ENCODE results near the gene PPIL3.
A peak's percentile ranks its signal among the peaks of the same experiment; 100 is the strongest.

PPIL3 gene

GRCh38 chr2:200860092-200860795, 28.6 kb downstream of the PPIL3 start:
- peak; percentile 46 for DNase-seq

GRCh38 chr2:200856806-200857205, 32.1 kb downstream of the PPIL3 start:
- DNase-seq, result no peak

GRCh38 chr2:200852605-200853004, 36.3 kb downstream of the PPIL3 start:
- DNase-seq, result no peak

DNA sequence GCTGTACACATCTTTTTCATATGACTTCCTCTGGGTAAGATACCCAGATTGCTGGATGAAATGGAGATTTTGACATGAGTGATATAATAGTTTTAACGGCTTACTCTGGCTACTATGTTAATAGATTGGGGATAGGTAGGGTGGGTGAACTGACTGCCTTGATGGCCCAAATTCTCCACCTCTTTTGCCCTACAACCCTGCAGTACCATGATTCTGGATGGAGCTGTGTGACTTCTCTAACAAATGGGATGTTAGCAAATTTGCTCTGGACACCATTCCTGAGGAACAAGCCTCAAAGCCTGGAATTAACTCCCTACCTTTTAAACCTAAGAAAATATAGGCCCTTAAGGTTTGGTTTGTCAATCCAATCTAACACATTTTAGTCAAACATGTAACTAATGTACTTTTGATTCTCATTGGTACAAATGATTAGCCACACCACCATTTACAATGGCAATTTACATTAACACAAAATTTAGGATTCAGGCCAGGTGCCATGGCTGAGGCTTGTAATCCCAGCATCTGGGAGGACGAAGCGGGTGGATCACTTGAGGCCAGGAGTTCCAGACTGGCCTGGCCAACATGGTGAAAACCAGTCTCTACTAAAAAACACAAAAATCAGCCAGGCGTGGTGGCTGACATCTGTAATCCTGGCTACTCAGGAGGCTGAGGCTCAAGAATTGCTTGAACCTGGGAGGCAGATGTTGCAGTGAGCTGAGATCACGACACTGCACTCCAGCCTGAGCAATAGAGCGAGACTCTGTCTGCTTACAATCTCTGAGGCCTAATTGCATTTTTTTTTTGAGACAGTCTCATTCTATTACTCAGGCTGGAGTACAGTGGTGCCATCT, 37.3 kb downstream of the PPIL3 start:
- DNase-seq, result no peak

DNA sequence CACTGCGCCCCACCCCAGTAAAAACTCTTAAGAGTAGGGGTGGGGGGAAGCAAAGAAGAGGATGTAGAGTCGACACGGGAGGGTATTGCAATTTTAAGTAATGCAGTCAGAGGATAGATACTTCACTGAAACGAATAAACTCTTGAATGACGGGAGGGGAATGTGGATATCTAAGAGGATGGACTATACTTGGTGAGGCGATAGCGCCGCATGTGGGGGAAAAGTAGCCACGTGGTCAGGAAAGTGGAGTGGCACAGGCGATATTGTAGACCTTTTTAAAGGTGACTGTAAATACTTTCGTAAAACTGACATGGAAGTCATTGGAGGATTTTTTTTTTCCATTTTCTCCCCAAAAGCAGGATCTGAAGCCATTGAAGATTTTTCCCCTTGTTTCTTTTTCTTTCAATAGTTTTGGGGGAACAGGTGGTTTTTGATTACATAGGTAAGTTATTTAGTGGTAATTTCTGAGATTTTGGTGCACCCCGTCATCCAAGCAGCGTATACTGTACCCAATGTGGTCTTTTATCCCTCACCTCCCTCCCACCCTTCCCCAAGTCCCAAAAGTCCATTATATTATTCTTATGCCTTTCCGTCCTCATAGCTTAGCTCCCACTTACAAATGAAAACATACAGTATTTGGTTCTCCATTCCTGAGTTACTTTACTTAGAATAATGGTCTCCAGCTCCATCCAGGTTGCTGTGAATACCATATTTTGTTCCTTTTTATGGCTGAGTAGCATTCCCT, 38.2 kb downstream of the PPIL3 start:
- no peak for DNase-seq

DNA sequence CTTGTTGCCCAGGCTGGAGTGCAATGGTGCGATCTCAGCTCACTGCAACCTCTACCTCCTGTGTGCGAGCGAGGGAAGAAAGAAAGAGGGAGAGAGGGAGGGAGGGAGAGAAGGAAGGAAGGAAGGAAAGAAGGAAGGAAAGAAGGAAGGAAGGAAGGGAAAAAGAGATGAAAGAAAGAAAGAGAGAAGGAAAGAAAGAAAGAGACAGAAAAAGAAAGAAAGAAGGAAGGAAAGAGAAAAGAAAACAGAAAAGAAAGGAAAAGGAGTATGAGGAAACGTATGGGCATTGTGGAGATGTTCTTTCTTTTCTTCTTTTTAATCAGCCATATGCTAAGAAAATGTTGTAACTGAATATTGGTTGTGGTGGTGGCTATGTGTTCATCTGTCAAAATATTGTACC, 40.9 kb downstream of the PPIL3 start:
- no peak for DNase-seq

GRCh38 chr2:200847269-200847668, 41.6 kb downstream of the PPIL3 start:
- no peak for DNase-seq

- DNase-seq, result no peak
Observed at GRCh38 chr2:200845669-200846325, 43.1 kb downstream of the PPIL3 start.

DNA sequence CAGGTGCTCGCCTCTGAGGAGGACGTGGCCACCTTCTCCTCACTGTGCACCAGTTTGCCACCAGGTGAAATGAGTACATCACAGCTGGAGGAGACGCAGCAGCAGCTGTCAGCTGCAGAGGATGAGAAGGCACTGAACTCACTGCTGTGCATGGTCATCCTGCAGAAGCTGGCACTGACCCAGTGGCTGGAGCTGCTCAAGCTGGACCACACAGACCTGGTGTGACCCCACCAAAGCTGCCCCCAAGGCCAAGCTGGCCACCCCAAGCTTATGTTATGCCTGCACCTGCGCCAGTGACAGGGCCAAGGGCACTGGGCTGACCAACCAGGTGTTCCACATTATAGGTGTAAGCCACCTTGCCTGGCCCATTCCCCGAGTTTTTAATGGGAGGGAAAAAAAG, 43.7 kb downstream of the PPIL3 start:
- no peak for DNase-seq

GRCh38 chr2:200843993-200844948, 44.6 kb downstream of the PPIL3 start:
- no peak for DNase-seq

DNA sequence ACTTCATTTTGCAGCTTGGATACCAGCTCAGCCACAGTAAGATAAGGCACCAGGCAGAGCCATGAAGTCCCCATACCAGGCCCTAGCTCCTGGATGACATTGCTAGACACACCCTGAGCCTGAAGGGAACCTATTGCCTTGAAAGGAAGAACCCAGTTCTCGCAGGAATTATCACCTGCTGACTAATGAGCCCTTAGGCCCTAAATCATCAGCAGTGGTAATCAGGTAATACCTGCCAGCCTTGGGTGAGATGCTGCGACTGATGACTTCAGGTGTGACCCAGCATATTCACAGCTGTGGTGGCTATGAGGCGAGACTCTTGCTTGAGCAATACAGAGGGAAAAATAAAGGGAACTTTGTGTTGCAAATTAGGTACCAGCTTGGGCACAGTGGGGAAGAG, 49.4 kb downstream of the PPIL3 start:
- no peak for DNase-seq

DNA sequence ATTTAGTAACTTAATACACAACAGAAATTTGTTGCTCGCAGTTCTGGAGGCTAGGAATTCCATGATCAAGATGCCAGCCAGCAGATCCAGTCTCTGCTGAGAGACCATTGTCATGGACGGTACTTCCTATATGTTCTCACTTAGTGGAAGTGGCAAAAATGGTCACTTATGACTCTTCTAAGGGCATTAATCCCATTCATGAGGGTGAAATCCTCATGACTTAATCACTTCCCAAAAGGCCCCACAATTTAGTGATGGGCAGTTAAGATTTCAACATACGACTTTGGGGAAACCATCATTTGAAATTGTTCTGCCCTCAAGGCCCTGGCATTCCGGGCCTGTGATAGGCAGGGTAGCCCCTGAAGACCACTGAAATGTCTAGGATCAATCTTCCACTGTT, 54.2 kb downstream of the PPIL3 start:
- DNase-seq, result no peak

DNA sequence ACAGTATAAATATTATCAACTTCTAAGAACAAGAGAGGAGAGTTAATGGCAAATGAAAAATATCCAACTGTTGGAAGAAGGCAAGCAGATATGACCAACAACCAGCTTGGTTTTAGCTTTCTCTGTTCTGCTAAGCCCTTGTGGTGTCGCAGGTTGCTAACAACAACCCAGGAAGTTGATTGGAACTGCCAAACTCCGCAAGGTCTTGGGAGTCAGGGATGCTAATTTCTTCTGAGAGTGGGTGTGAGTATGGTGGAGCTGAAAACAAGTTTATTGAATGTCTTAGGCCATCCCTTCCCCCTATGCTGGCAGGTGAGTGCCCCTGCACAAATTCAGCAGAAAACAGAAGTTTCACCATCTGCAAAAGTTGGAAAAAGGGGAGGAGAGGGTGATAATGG, 59.6 kb downstream of the PPIL3 start:
- DNase-seq, result no peak

- no peak for DNase-seq
Observed at GRCh38 chr2:200828572-200829257, 60.2 kb downstream of the PPIL3 start.

DNA sequence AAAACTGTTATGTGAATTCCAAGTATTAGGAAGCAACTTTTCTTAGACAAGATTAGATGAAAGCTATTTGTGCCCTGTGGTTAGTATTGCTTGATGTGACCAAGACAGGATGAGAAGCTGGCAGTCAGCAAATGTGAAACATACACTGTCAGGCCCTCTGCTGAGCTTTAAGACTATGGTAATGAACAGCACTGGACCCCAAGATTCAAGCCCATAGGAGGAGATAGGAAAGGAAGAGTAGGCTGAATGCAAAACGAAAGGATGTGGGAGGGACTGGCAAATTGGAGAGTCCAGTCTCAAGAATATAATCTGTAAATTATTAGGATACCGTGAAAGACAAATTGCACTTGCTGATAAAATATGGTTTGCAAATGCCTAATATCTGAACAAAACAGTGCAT, 60.8 kb downstream of the PPIL3 start:
- DNase-seq, result no peak

DNA sequence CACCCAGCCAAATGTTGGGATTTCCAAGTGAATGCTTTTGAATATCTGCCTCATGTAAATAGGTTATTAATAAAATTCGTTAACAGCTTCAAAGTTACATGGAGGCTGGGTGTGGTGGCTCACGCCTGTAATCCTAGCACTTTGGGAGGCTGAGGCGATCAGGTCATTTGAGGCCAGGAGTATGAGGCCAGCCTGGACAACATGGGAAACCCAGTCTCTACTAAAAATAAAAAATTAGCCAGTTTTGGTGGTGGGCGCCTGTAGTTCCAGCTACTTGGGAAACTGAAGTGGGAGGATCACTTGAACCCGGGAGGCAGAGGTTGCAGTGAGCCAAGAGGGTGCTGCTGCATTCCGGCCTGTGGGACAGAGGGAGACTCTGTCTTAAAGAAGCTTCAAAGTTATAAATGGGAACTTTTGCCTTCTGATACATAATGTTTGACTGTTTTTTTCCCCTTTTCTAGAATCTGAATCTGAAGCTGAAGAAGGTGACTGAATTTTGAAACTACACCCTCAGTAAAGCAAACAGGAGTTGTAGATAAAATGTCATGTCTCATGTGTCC, 67.1 kb downstream of the PPIL3 start:
- no peak for DNase-seq
